Spleen (tissue), 11 donors: ENCODE measurements around the gene USP15. TPM values are rescaled to one million over a fixed set of nuclear protein-coding genes. Genes with fewer than 3 reads are reported as not detected.
"Not testable (repeated sequence)": the region's sequence is repeated elsewhere in the genome, so short reads cannot be mapped to it uniquely, and the experiment has no call there.

Source experiments
- DNase-seq: peaks from one replicate; pipeline ENCODE4 v3.0.0-alpha.2; 2020
- H3K27ac ChIP-seq, 8 donors: fragments of 200-600 bp; sonication (generic) in 7 of 8; 1 replicate in 4 of 8; 2 replicates in 4 of 8; pipeline versions ENCODE4 v1.5.0 to v1.8.0; 2016 to 2021; ENCODE audit warnings: inconsistent platforms in 4 of 8, mild to moderate bottlenecking in 4 of 8, moderate library complexity in 1 of 8
- H3K27me3 ChIP-seq, 7 donors: fragments of 200-600 bp; sonication (generic) in 6 of 7; replicated peaks in 1 of 7; 1 replicate in 4 of 7; 2 replicates in 3 of 7; pipeline versions ENCODE4 v1.5.0 to v1.8.0; 2016 to 2021; ENCODE audit warnings: inconsistent platforms in 3 of 7, mild to moderate bottlenecking in 1 of 7
- H3K36me3 ChIP-seq, 6 donors: fragments of 200-600 bp; sonication (generic) in 5 of 6; 1 replicate in 4 of 6; 2 replicates in 2 of 6; pipeline versions ENCODE4 v1.5.0 to v1.8.0; 2016 to 2021; ENCODE audit warnings: inconsistent platforms in 2 of 6
- H3K4me1 ChIP-seq, 6 donors: fragments of 200-600 bp; sonication (generic) in 5 of 6; 1 replicate in 3 of 6; 2 replicates in 3 of 6; pipeline versions ENCODE4 v1.5.0 to v1.8.0; 2016 to 2021; ENCODE audit warnings: inconsistent platforms in 3 of 6
- H3K4me3 ChIP-seq, 8 donors: fragments of 200-600 bp; sonication (generic) in 7 of 8; 1 replicate in 4 of 8; 2 replicates in 4 of 8; pipeline versions ENCODE4 v1.5.0 to v1.8.0; 2016 to 2021; ENCODE audit warnings: inconsistent platforms in 4 of 8, mild to moderate bottlenecking in 4 of 8, moderate library complexity in 2 of 8
- H3K9me3 ChIP-seq, 8 donors: fragments of 200-600 bp; sonication (generic) in 7 of 8; 1 replicate in 4 of 8; 2 replicates in 4 of 8; pipeline versions ENCODE4 v1.5.0 to v1.8.0; 2016 to 2021; ENCODE audit warnings: inconsistent platforms in 4 of 8
- CTCF ChIP-seq, 11 experiments: fragments of 200-600 bp in 7 of 11; fragments of 450-650 bp in 4 of 11; sonication (generic) in 4 of 11; IDR thresholded peaks in 8 of 11; conservative IDR thresholded peaks in 3 of 11; 1 replicate in 7 of 11; 2 replicates in 4 of 11; pipeline versions ENCODE4 v1.4.0 to v1.8.0; 2016 to 2021; ENCODE audit warnings: antibody characterized with exemption in 11 of 11, inconsistent platforms in 4 of 11, mild to moderate bottlenecking in 1 of 11
- POLR2A ChIP-seq, 3 donors: fragments of 450-650 bp; IDR thresholded peaks; one replicate each; pipeline ENCODE4 v1.5.1; 2017; ENCODE audit warnings: antibody characterized with exemption in 3 of 3, mild to moderate bottlenecking in 1 of 3
- POLR2AphosphoS5 ChIP-seq, 3 donors: sonication (generic); formaldehyde crosslinking; IDR thresholded peaks; one replicate each; pipeline ENCODE4 v1.5.1; 2017; ENCODE audit warnings: antibody characterized with exemption in 3 of 3
- WGBS, 5 donors: extraction: QIAGEN DNeasy Blood & Tissue Kit in 3 of 5; methylation state at CpG; one replicate each; pipeline versions ENCODE4 v1.1.5 to v1.1.7; 2013 to 2018; 5-methylcytosine and 5-hydroxymethylcytosine counted together
- intact Hi-C: fragments of 100-400 bp; cut with DNase I; formaldehyde crosslinking; loops from one replicate; pipeline ENCODE4 v1.15.0; 2023; ENCODE audit warnings: low total_unique reads
- polyA plus RNA-seq, 3 donors: library from polyadenylated mRNA; stranded (reverse); fragments of 200-250 nt; gene quantifications; one replicate each; pipeline ENCODE4 v1.2.1, GENCODE V29; 2013
- total RNA-seq, 7 donors: library from RNA; depleted of rRNA in 3 of 7; stranded (reverse); fragments of >200 nt in 3 of 7; fragmentation: NEBNext Ultra II Directional in 4 of 7; extraction: Animal tissue kit (Norgen Biotek cat#: 25700) in 4 of 7; gene quantifications; one replicate each; pipeline versions ENCODE4 v1.1.0 to v1.2.1, GENCODE V29; 2016 to 2021
- donor health status: healthy with polysubstance abuse.
- donor health status: DM: no; HTN: no; CAD: no; lungs with moderate emphysema.
- donor health status: DM: no; HTN: no; CAD: no.
- donor health status: Bipolar disorder and iron deficiency.
- donor health status: healthy.
- donor health status: DM: no; HTN: no; CAD: no.
- donor health status: DM: yes; HTN: yes; CAD: no.

USP15 gene
- total and polyA plus RNA-seq, 10 donors = 65.3 to 288 (median 162) TPM

DNA sequence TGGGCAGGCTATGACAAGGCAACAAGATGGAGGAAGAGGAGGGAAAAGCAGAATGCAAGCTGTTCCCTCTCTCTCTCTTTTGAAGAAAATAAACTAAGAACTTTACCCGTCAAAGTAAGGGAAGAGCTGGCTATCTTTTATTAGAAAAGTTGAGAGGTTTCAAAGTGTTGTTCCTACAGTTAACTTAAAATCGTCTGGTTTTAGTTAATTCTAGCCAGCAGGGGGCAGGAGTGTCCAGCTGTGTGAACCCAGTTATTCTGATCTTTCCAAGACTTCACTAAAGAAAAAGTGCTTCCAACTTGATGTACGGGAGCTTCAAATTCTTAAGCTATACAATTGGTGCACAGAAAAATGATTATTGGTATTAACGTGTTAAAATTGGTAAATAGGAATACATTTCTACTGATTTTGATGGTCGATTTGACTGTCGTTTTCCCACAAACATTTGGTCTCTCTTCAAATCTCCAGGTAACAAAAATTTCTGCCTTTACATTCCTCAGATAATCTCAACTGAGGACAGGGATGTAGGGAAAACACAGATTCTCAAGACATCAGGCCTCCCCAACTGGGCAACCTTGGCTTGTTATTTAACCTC, 178.0 kb downstream of the USP15 start:
- Histone ChIP-seq H3K4me3 (no peak overlapping the region), H3K36me3 (no peaks in the 10 kb centered on the region), H3K27ac (no peak overlapping the region), H3K9me3 (peaks cover 0 to 28% (median 23%) of the 10 kb centered on the region in 8 donors), H3K27me3 (peaks cover 0 to 38% (median 6%) of the 10 kb centered on the region in 7 donors), H3K4me1 (peaks cover 6 to 22% (median 19%) of the 10 kb centered on the region in 6 donors)
- intact Hi-C loops = loop anchor here (5.0 kb wide), 2 partner anchors 144 to 359 kb away; no protein-coding TSS in a partner anchor
- no peak for DNase-seq
- WGBS, 5 donors = 21 to 30% (median 26%) methylated on average over 6 of the region's 6 CpGs
- TF ChIP-seq CTCF (IDR thresholded peaks at IDR 0.05 in 8 of 11, conservative IDR thresholded peaks at IDR 0.05 in 3 of 11) = peak in 9 of 11 experiments; percentile 27 to 70 (median 61)
- TF ChIP-seq POLR2AphosphoS5 (IDR thresholded peaks at IDR 0.05) = no peak
- no peak for TF ChIP-seq POLR2A (IDR thresholded peaks at IDR 0.05)

GRCh38 chr12:62446754-62447452, 186.7 kb downstream of the USP15 start:
- no peak for DNase-seq
- peaks cover 0 to 41% (median 34%) of the 10 kb centered on the region in 8 donors for H3K9me3 ChIP-seq
- WGBS, 5 donors = 52 to 63% (median 57%) methylated on average over 2 of the region's 2 CpGs
- H3K36me3 ChIP-seq = no peaks in the 10 kb centered on the region
- intact Hi-C loops = no loop called here
- H3K27ac ChIP-seq = no peak overlapping the region
- no peaks in the 10 kb centered on the region for H3K4me1 ChIP-seq
- no peak for TF ChIP-seq POLR2AphosphoS5 (IDR thresholded peaks at IDR 0.05)
- TF ChIP-seq CTCF (IDR thresholded peaks at IDR 0.05 in 8 of 11, conservative IDR thresholded peaks at IDR 0.05 in 3 of 11) = no peak
- no peak for TF ChIP-seq POLR2A (IDR thresholded peaks at IDR 0.05)
- H3K27me3 ChIP-seq = no peaks in the 10 kb centered on the region
- no peak overlapping the region for H3K4me3 ChIP-seq

DNA sequence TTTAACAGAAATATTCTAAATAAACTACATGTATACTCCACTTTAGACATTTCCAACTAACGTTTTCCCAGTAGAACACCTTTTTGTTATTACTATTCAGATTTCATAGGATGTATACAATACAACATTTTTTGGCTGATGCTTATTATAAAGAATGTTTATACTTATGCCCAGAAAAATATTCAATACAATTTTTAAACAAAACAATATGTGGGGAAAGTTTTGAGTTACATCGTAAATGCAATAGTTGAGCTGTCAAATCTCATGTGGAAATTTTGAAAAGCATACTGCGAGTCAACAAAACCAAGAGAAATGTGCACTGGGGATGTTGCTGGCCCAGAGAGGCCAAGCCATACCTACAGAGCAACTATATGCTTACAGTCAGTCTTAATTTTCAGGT, 188.2 kb downstream of the USP15 start:
- intact Hi-C loops = no loop called here
- Histone ChIP-seq H3K4me1 (no peaks in the 10 kb centered on the region), H3K4me3 (no peak overlapping the region), H3K27ac (no peak overlapping the region), H3K27me3 (no peaks in the 10 kb centered on the region), H3K36me3 (no peaks in the 10 kb centered on the region), H3K9me3 (peaks cover 0 to 26% (median 24%) of the 10 kb centered on the region in 8 donors)
- no peak for TF ChIP-seq POLR2A (IDR thresholded peaks at IDR 0.05)
- TF ChIP-seq CTCF (IDR thresholded peaks at IDR 0.05 in 8 of 11, conservative IDR thresholded peaks at IDR 0.05 in 3 of 11) = no peak
- TF ChIP-seq POLR2AphosphoS5 (IDR thresholded peaks at IDR 0.05) = no peak
- DNase-seq = no peak
- 85 to 96% (median 87%) methylated on average over 3 of the region's 3 CpGs for WGBS, 5 donors

GRCh38 chr12:62455429-62455828, 195.2 kb downstream of the USP15 start:
- DNase-seq, H3K36me3 ChIP-seq, H3K4me1 ChIP-seq, H3K27me3 ChIP-seq, H3K27ac ChIP-seq, intact Hi-C loops, H3K9me3 ChIP-seq, H3K4me3 ChIP-seq: not testable (repeated sequence)
- 45 to 84% (median 64%) methylated on average over 2 of the region's 2 CpGs for WGBS, 5 donors
